A549 (cell line): ENCODE data around the gene ARHGAP12.

Experiments
- CEBPB ChIP-seq, 2 experiments: fragments of >200 bp in 1 of 2; sonication (Bioruptor Twin) in 1 of 2; formaldehyde crosslinking in 1 of 2; IDR thresholded peaks; 2 replicates each; pipeline ENCODE4 v1.6.1; 2012 to 2016
- CHD2 ChIP-seq: fragments of 150-350 bp; IDR thresholded peaks from 2 replicates; pipeline ENCODE4 v1.6.1; 2014; ENCODE audit warnings: low read length; ENCODE audit not compliant: partially characterized antibody
- GATA3 ChIP-seq: IDR thresholded peaks from 2 replicates; pipeline ENCODE4 v1.6.1; 2012; ENCODE audit warnings: borderline replicate concordance
- JUN ChIP-seq, 2 experiments: fragments of >200 bp; sonication (Bioruptor Twin); formaldehyde crosslinking; IDR thresholded peaks; 2 replicates in 1 of 2; 3 replicates in 1 of 2; pipeline ENCODE4 v1.6.1; 2016 to 2017
- TF ChIP-seq, protein P1 (sequence below): fragments of 150-350 bp; IDR thresholded peaks from 2 replicates; pipeline ENCODE4 v1.6.1; 2014; ENCODE audit warnings: low read depth, mild to moderate bottlenecking, low read length
- TF ChIP-seq, protein P2 (sequence below): fragments of >200 bp; sonication (Bioruptor Twin); formaldehyde crosslinking; IDR thresholded peaks from 3 replicates; pipeline ENCODE4 v1.5.1; 2016
- TF ChIP-seq, protein P3 (sequence below): IDR thresholded peaks from 2 replicates; pipeline ENCODE4 v1.6.1; 2012
- TF ChIP-seq, protein P4 (sequence below): fragments of 450-650 bp; IDR thresholded peaks from 2 replicates; pipeline ENCODE4 v1.6.1; 2014; ENCODE audit warnings: antibody characterized with exemption

DNA sequence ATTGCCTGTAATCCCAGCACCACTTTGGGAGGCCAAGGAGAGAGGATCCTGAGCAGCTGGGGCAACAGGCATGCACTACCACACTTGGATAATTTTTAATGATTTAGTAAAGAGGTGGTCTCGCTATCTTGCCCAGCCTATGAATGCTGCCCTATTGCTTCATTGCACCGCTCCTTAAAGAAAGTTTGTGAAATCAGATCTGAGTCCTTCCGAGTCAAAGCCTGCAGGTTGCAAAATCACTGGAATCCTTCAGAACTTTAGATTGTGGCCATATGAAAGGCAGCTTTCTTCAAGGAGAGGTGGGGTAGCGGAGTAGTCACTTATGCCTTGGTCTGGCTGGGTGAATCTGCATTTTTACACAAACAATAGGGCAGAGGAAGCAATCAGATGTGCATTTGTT is 166.3 kb downstream of the ARHGAP12 start:
- TF ChIP-seq, protein P1, sequence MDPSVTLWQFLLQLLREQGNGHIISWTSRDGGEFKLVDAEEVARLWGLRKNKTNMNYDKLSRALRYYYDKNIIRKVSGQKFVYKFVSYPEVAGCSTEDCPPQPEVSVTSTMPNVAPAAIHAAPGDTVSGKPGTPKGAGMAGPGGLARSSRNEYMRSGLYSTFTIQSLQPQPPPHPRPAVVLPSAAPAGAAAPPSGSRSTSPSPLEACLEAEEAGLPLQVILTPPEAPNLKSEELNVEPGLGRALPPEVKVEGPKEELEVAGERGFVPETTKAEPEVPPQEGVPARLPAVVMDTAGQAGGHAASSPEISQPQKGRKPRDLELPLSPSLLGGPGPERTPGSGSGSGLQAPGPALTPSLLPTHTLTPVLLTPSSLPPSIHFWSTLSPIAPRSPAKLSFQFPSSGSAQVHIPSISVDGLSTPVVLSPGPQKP, result no peak
- TF ChIP-seq, protein P2, sequence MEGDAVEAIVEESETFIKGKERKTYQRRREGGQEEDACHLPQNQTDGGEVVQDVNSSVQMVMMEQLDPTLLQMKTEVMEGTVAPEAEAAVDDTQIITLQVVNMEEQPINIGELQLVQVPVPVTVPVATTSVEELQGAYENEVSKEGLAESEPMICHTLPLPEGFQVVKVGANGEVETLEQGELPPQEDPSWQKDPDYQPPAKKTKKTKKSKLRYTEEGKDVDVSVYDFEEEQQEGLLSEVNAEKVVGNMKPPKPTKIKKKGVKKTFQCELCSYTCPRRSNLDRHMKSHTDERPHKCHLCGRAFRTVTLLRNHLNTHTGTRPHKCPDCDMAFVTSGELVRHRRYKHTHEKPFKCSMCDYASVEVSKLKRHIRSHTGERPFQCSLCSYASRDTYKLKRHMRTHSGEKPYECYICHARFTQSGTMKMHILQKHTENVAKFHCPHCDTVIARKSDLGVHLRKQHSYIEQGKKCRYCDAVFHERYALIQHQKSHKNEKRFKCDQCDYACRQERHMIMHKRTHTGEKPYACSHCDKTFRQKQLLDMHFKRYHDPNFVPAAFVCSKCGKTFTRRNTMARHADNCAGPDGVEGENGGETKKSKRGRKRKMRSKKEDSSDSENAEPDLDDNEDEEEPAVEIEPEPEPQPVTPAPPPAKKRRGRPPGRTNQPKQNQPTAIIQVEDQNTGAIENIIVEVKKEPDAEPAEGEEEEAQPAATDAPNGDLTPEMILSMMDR, result no peak
- TF ChIP-seq, protein P3, sequence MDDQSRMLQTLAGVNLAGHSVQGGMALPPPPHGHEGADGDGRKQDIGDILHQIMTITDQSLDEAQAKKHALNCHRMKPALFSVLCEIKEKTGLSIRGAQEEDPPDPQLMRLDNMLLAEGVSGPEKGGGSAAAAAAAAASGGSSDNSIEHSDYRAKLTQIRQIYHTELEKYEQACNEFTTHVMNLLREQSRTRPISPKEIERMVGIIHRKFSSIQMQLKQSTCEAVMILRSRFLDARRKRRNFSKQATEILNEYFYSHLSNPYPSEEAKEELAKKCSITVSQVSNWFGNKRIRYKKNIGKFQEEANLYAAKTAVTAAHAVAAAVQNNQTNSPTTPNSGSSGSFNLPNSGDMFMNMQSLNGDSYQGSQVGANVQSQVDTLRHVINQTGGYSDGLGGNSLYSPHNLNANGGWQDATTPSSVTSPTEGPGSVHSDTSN, result no peak
- TF ChIP-seq CEBPB (IDR thresholded peaks at IDR 0.05) (no peak), GATA3 (no peak), CHD2 (no peak), JUN (IDR thresholded peaks at IDR 0.05) (no peak)
- TF ChIP-seq, protein P4, sequence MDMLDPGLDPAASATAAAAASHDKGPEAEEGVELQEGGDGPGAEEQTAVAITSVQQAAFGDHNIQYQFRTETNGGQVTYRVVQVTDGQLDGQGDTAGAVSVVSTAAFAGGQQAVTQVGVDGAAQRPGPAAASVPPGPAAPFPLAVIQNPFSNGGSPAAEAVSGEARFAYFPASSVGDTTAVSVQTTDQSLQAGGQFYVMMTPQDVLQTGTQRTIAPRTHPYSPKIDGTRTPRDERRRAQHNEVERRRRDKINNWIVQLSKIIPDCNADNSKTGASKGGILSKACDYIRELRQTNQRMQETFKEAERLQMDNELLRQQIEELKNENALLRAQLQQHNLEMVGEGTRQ, result no peak
